GM12864 (cell line): ENCODE results near the gene FLRT1.
A peak's percentile ranks its signal among the peaks of the same experiment; 100 is the strongest.

ENCODE experiments used
- DNase-seq: peaks from one replicate; pipeline ENCODE4 v3.0.0-alpha.2; 2011; ENCODE audit warnings: low read depth
- H3K4me3 ChIP-seq: 2 replicates; pipeline ENCODE4 v1.5.1; 2011; ENCODE audit warnings: mild to moderate bottlenecking, low read depth, low read length, control low read depth
- CTCF ChIP-seq: IDR thresholded peaks from 2 replicates; pipeline ENCODE4 v1.5.1; 2011; ENCODE audit warnings: low read depth, mild to moderate bottlenecking, moderate library complexity, low read length, control low read depth, inconsistent platforms; ENCODE audit errors: missing control alignments

FLRT1 gene

GRCh38 chr11:64035576-64035975 lies at the start of gene FLRT1:
FLRT1 (plus strand) TSS chr11:64035931; CDS start chr11:64116268, 80,337 bp downstream.
- H3K4me3 ChIP-seq = no peak within 1 kb of the TSS
- TF ChIP-seq CTCF = no peak

GRCh38 chr11:63986156-63986931 lies 49.4 kb upstream of the FLRT1 start, which contains the start of gene OTUB1:
OTUB1 (plus strand) TSS chr11:63986438; CDS start chr11:63986457, 19 bp downstream.
- TF ChIP-seq CTCF = no peak

More at GRCh38 chr11:64035576-64035975, at the start of gene FLRT1:
- DNase-seq = no peak

GRCh38 chr11:63986932-63987513 lies 48.7 kb upstream of the FLRT1 start:
- H3K4me3 ChIP-seq = peak overlapping the region; percentile 91
- DNase-seq = no peak
- no peak for TF ChIP-seq CTCF

More at GRCh38 chr11:63986156-63986931, 49.4 kb upstream of the FLRT1 start, which contains the start of gene OTUB1:
- peak within 1 kb of the TSS; percentile 91 for H3K4me3 ChIP-seq
- peak; percentile 75 for DNase-seq

GRCh38 chr11:63991558-63991957 lies 44.2 kb upstream of the FLRT1 start:
- no peak overlapping the region for H3K4me3 ChIP-seq
- TF ChIP-seq CTCF = no peak
- DNase-seq = no peak

- no peak overlapping the region for H3K4me3 ChIP-seq
- no peak for DNase-seq
- no peak for TF ChIP-seq CTCF
Measured at GRCh38 chr11:63993100-63993499, 42.6 kb upstream of the FLRT1 start.

GRCh38 chr11:63993993-63994392 lies 41.7 kb upstream of the FLRT1 start:
- TF ChIP-seq CTCF = no peak
- no peak overlapping the region for H3K4me3 ChIP-seq
- DNase-seq = no peak
